Measurements from ENCODE around the gene ZNF175.
"Not testable (repeated sequence)": the region's sequence is repeated elsewhere in the genome, so short reads cannot be mapped to it uniquely, and the experiment has no call there.

The ZNF175 gene

DNA sequence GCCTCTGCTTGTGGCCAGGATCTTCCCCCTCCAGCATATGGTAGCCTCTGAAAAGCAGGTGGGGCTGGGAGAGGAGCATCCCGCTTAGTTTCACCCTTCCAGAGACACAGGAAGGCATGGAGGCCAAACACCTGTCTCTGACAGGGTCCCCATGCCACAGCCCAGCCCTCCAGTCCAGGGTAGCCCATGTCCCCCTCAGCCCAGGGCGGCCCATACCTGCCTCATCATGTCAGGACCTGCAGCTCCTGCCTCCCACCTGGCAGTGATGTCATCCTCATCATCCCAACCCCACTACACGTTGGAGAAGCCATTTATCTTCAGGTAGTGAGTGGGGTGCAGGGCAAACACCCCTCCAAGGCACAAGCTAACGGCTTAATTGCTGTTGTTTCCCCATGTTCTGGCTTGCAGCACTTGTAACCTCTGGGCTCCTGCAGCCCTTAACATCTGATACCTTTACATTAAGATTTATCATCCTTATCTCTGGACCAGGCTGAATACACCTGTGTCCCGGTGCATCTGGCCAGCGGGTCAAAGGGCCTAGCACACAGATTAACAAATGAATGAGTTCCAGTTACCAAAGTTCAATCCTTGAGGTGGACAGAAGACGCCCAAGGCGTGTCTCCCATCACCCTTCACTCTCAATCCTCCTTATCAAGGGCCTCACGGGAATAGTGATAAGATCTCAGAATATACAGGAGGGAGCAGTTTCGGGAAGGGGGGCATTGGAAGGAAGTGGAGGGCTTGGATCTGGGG lies 22.2 kb downstream of the ZNF175 start:
- DNase-seq = no peak

DNA sequence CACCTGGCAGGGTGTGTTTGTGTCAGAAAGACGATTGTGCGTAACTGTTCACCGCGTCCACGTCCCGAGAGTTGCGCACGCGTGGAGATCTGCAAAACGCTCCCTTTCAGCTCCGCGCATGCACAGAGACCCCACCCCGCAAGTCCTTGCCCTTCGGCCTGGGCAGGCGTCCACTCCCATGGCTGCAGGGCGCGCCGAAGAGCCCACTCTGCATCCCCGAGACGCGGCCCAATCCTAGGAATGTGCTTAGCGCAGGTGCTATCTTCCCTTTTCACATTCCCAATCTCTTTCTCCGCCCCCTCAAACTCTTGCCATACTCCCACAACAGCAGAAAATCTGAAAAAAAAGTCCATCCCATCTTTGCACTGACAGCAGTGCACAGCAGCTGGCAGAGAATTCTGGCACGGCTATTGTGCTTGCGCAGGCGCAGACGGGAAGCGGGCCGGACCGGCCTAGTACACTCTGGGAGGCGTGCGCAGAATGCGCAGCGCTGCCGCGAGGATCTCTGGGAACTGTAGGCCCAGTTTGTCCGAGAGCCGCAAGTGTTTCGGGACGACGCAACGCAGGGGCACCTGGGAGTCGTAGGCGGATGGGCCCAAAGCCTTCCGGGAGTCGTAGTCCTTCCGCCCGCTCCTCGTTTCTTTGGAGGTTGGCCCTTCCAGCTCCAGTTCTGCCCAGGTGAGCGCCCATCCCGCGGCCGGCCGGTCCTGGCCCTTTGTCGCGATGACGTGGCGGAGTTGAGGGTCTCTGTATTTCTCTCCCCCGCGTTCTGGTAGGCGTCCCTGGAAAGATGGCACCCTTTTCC lies 23.1 kb downstream of the ZNF175 start:
- DNase-seq = peak; percentile 95 to 99

GRCh38 chr19:51594774-51595109 lies 23.7 kb downstream of the ZNF175 start:
- no peak for DNase-seq

- no peak for DNase-seq
Measured at GRCh38 chr19:51595190-51596175, 24.4 kb downstream of the ZNF175 start.

DNA sequence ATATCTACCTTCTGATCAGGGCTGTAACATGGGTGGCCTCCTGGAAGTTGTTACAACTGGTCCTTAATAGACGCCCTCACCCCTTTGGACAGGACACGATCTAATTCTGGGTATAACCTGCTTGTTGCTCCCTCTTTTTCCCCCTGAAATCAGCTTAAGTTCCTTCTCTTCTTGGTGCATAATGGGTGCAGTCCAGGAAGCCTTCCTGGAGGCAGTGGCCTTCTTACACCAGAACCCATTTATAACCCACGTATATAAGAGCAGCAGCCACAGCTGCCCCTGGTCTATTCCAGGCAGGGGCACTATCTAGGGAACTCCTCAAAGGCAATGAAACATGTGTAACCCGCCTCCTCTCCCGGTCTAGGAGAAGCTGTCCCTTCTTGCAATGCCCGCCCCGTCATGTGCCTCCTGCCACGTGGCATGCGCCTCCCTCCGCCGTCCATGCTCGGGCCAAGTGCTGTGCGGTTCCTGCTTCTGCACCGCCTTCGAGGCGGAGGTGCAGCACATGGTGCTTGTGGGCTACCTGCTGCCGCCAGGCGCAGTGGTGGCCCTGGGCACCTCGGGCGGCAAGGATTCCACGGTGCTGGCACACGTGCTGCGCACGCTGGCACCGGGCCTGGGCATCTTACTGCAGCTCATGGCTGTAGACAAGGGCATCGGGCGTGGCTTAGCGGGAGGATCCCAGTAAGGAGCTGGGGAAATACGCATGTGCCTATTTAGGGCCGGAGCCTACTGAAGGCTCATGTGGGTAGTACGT lies 27.3 kb downstream of the ZNF175 start:
- no peak for DNase-seq

- DNase-seq = no peak
Measured at GRCh38 chr19:51599084-51599483, 28.0 kb downstream of the ZNF175 start.

DNA sequence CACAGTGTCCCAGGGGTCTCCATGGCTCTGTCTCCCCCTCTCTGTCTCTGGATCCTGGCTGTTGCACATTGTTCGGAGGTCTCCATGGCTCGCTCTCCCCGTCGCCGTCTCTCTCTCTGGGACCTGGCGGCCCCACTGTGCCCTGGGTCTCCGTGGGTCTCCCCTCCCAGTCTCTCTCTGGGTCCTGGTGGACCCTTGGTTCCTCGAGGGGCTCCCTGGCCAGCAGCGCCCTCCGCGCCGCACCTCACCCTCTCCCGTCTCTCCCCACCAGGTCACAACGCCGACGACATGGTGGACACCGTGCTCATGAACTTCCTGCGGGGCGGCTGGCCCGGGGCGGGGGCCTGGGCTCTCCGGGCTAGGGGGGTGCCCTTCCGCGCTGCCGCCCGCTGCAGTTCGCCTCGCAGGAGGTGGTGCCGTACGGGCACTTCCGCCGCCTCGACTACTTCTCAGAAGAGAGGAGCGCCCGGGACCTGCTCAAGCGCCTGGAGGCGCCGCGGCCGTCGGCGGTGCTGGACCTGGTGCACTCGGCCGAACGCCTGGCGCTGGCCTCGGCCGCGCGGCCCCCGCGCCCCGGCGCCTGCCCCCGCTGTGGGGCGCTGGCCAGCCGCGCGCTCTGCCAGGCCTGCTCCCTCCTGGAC lies 30.0 kb downstream of the ZNF175 start:
- peak in 1 of 2 experiments; percentile 33 for DNase-seq

GRCh38 chr19:51602189-51602854 lies 31.2 kb downstream of the ZNF175 start:
- DNase-seq = no peak

DNA sequence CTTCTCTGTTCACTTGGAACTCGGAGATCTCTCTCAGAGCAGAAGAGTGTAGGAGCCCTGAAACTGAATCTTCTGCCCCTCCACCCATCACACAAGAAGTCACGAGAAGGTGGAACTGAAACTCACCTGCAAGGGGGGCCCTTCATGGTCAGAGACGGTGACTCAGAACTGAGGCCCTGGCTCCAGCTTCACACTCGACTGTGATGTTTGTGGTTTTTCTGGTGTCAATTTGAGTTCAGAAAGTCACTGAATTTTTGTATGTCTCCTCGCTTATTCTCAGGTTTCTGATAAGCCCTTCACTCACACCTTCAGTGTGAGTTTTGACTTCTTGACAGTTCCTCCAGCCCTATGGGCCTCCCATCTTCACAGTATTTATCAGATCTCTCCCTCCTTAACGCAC lies 36.0 kb downstream of the ZNF175 start:
- DNase-seq = no peak

DNA sequence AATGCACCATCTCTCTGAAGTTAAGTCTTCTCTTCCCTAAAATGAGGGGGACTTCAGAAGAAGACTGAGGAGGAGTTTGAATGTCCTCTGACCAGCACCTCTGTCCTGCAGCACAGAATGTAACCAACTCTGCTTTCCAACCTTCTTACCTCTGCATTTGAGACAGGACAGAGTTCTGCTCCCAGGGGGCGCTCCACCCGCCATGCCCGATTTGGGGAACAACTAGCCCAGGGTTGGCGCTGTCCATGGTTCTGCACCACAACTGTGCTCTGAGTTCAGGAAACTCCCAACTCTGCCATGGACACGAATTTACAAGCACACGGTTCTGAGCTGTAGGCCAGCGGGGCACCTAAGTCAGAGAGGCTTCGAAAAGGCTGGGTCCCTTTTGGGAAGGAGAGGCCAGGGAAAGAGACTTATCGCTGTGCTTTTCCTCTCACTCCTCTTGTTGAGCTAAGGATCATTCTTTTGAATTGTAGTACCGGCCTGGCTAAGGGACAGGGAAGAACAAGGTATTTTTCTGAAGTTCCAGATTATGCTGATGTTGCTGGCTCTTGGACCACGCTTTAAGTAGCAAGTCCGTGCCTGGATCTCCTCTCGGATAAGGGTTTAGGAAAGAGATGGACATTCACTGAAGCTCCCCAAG lies 37.0 kb downstream of the ZNF175 start:
- no peak for DNase-seq

DNA sequence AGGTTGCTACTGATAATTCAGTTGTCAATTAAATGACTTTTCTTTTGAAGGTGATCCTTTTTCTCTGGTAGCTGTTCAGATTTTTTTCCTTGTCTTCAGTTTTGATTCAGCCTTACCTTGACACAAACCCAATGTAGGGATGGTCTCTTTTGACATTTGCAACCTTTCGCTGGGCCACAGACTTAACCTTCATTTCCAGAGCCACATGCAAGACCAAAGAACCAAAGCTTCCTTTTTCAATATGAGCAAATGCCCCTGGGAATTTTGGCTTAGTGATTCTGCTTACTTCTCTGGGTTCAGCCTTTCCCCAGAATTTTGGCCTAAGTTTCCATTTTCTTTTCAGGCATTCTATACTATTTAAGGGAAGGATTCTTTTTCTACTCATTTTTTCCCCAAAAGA lies 39.5 kb downstream of the ZNF175 start:
- no peak for DNase-seq

- DNase-seq = no peak
Measured at GRCh38 chr19:51614789-51615188, 43.7 kb downstream of the ZNF175 start.

DNA sequence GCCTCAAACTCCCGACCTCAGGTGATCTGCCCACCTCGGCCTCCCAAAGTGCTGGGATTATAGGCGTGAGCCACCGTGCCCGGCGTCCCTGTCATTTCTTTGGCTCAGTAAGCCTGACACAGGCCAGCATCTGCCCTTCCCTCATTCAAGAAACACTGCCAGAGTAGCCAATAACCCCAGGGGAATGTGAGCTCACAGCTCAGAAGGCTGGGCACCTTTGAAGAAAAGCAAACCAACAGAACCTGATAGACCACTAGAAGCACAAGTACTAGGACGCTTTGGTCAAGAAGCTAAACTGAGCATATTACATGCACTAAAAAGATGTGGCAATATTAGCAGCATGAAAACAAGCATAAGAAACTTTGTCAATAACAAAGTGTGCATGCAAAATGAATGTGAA lies 44.9 kb downstream of the ZNF175 start:
- DNase-seq = no peak

GRCh38 chr19:51621178-51621577 lies 50.1 kb downstream of the ZNF175 start:
- DNase-seq = no peak

DNA sequence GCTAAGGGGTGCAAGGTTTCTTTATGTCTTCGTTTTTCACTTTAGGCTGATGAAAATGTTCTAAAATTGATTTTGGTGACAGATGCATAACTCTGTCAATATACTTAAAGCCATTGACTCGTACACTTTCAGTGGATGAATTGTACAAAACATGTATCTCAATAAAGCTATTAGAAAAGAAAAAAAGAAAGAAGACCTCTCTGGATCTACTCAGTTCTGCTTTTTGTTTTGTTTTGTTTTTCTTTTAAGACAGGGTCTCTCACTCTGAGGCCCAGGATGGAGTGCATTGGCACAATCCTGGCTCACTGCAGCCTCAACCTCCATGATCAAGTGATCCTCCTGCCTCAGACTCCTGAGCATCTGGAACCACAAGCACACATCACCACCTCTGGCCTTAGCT lies 55.6 kb downstream of the ZNF175 start:
- DNase-seq = no peak

- no peak for DNase-seq
Measured at GRCh38 chr19:51627491-51628138, 56.5 kb downstream of the ZNF175 start.

DNA sequence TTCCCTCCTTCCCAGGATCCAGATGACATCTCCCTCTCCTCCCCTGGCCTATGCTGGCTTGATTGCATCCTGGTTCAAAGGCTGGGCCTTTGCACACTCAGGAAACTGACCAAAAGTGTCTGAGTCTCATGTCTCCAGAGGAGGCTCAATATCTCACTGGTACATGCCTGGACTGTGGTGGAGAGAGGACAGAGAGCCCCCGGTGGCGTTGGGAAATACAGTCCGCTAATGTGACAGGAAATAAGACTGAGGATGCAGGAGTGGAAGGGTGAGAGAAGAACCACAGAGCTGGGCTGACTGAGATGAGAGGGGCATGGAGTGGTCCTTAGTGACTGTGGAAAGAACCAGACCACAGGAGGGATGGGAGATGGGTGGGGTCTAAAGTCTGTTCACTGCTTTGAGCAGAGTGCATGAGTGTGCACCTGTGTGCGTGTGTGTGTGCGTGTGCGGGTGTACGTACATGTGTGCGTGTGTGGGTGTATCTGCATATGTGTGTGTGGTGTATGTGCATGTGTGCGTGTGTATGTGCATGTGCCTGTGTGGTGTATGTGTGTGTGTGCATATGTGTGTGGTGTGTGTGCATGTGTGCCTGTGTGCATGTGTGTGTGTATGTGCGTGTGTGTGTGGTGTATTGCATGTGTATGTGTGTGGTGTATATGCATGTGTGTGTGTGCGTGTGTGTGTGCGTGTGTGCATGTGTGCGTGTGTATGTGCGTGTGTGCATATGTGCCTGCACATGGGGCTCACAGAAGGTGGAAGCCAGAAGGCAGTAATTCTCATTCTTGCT lies 57.3 kb downstream of the ZNF175 start:
- no peak for DNase-seq

DNA sequence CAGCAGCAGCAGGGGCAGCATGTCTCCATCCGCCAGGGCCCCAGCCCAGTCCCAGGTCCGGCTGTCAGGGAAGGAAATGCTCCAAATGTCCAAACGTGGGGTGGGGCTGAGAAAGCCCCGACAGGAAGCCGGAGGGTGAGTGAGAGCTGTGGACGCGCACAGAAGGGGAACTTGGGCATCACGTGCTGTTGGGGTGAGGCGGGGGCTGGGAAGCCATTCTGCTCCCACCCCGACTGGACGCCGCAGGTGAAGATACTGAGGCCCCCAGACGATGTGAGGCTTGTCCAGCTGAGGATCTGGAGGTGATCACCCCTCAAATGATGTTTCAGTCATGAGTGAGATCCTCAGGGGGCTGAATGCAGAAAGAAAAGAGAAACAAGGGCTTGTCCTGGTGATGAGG lies 59.2 kb downstream of the ZNF175 start, which contains the start of gene SIGLEC5:
SIGLEC5 (minus strand) TSS at position 87 of the 400 bp plus-strand sequence; CDS start at position 21, 66 bp downstream.
- not testable (repeated sequence) for DNase-seq

DNA sequence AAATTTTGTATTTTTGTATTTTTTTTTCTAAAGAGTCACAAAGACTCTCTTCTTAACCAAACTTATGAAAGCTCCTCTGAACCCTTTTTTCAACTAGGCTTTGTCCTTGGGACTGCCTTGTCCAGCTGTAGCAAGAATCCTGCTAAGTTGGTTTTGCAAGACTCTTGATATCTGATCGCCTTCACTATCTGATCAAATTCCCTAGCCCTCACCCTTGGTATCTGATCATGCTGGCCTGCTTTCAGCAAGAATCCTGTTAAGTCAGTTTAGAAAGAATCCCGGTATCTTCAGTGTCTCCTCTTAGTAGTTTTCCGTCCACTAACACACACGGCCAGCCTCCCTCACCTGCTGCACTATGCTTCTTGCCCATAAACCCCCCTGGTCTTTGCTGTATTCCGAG lies 61.0 kb downstream of the ZNF175 start:
- no peak for DNase-seq

All from NCI-H1930 (cell line).